Fibroblast of villous mesenchyme (primary cell): Measurements from ENCODE around the gene DCAF8. TPM values are rescaled to one million over a fixed set of nuclear protein-coding genes. Genes with fewer than 3 reads are reported as not detected.

Source experiments
- DNase-seq: peaks from one replicate; pipeline ENCODE4 v3.0.0-alpha.2; 2010; ENCODE audit warnings: low read depth
- H3K4me3 ChIP-seq: 2 replicates; pipeline ENCODE4 v1.5.1; 2011; ENCODE audit warnings: low read depth, mild to moderate bottlenecking, low read length
- total RNA-seq: library from RNA; depleted of rRNA; stranded (reverse); fragments of >200 nt; gene quantifications from 2 replicates; pipeline ENCODE4 v1.2.3, GENCODE V29; 2012
- TF ChIP-seq, protein P1 (sequence below): IDR thresholded peaks from 2 replicates; pipeline ENCODE4 v1.5.1; 2012; ENCODE audit warnings: low read depth, mild to moderate bottlenecking, low read length; ENCODE audit not compliant: insufficient read depth

The DCAF8 gene
- total RNA-seq, 1 donor, result 75.1 TPM

DNA sequence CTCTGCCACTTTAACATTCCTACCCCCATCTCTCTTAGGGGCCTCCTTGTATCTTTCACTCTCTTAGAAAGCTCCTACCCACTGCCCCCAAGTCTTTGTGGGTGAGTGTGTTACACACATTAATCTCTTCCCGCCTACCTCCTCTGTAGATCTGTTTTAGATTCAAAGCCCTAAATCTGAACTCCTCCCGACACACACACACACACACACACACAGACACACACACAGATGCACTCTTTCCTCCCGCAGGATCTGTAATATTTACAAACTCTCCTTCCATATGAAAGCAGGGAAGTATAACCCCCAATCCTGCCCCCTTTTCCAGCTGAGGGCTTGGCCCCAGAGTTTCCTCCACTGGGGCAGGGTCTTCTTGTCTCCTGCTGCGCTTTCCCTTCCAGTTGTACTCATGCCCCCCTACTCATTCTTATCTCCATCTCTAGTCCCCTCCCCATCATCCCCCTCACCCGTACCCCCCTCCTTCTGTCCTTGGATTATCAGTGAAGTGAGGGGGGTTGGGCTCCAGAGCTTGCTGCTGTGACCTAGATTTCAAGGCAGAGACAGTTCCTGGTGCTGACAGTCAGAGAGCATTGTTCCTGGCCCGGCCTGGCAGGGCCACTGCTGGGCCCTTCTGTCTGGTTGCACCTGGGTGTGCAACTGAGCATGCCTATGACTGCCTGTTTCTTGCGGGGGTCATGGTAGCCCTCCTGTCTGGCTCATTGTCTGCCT lies 52.9 kb downstream of the DCAF8 start:
- no peak for DNase-seq
- TF ChIP-seq, protein P1, sequence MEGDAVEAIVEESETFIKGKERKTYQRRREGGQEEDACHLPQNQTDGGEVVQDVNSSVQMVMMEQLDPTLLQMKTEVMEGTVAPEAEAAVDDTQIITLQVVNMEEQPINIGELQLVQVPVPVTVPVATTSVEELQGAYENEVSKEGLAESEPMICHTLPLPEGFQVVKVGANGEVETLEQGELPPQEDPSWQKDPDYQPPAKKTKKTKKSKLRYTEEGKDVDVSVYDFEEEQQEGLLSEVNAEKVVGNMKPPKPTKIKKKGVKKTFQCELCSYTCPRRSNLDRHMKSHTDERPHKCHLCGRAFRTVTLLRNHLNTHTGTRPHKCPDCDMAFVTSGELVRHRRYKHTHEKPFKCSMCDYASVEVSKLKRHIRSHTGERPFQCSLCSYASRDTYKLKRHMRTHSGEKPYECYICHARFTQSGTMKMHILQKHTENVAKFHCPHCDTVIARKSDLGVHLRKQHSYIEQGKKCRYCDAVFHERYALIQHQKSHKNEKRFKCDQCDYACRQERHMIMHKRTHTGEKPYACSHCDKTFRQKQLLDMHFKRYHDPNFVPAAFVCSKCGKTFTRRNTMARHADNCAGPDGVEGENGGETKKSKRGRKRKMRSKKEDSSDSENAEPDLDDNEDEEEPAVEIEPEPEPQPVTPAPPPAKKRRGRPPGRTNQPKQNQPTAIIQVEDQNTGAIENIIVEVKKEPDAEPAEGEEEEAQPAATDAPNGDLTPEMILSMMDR, result no peak
- no peak overlapping the region for H3K4me3 ChIP-seq

DNA sequence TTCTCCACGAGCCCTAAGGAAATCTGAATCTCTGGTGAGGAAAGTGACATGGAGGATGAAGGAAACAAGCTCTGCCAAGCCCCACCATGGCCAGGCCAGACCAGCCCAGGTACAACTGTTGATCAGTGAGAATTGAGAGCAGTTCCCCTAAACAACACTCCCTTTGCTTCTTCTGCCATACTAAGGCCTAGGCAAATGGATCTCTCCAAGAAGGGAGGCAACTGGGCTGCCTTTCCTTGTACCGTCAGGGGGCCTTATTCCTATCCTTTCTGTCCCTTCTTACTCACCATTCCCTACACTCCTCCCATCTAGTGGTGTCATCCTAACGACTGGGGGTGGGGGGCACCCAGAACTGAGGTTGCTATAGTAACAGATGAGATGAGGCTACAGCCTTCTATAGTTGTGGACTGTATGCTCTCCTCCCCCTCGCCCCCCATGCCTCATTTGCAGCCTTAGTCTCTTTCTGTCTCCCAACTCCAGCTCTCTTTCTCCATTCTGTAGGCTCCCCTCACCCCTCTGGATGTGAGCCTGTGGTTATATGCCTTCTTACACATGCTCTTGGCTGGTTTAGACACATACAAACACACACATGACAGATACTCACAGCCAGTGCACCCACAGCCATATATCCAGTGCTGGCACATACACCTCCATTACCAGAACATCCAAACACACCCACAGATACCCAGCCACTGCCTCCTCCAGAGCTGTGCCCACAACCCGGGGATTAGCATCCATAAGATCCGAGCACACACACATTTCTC lies 53.6 kb downstream of the DCAF8 start:
- TF ChIP-seq, protein P1, result no peak
- H3K4me3 ChIP-seq, result no peak overlapping the region
- no peak for DNase-seq

DNA sequence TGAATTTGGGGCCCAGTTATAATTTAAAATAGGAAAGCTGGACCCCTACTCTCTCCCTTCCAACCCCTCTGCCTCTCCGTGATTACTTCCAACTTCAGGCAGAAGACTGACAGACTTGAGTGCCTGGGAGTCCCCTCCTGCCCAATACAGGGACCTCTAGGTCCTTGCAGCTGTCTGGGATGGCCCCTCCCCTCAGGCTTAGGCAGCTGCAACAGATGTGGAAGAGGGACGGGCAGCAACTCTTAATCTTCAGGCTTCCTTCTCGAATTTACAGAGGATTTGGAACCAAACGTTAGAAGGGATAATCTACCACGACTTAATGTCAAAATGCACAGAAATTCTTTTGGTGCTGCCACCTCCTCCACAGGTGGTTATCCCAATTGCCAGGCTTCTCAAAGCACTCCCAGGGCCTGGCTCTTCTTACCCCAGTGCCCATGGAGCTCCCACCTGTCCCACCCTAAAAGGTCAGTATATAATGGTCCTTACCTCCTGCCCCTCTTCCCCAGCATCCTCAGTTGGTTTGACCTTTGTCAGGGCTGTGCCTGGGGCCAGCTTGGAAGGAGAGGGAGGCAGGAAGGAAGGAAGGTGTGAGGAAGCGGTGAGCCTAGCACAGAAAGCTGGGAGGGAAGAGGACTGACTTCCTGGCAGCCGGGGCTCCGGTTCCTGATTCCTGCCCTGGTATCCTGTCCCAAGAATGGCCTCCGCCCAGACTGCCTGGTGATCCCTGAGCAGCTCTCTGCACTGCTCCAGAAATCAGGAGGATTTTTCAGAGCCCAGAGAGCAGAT lies 54.4 kb downstream of the DCAF8 start:
- TF ChIP-seq, protein P1, result no peak
- DNase-seq, result peak; percentile 16
- H3K4me3 ChIP-seq, result no peak overlapping the region

DNA sequence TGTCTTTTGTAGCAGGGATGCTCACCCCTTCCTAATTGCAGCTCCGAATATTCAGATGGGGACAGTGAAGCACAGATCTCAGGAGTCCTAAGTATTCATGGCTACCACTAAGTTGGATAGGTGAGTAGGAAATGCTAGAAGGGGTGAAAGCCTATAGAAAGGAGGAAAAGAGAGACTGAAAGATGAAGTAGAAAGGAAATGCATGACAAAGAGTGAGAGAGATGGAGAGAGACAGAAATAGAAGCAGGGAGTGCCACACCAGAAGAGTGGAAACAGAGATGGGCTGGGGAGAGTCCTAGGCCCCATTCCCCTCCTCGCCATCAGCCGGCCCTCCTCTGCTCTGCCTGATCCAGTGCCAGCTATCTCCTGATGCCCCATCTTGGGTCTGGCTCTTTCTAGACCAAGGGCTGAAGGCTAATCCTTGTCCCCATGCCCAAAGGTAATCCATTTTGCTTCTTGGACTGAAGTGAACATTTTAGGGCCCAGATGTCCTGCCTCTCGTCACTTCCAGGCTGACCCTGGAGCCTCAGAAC lies 55.2 kb downstream of the DCAF8 start:
- TF ChIP-seq, protein P1, result no peak
- no peak for DNase-seq
- H3K4me3 ChIP-seq, result no peak overlapping the region

DNA sequence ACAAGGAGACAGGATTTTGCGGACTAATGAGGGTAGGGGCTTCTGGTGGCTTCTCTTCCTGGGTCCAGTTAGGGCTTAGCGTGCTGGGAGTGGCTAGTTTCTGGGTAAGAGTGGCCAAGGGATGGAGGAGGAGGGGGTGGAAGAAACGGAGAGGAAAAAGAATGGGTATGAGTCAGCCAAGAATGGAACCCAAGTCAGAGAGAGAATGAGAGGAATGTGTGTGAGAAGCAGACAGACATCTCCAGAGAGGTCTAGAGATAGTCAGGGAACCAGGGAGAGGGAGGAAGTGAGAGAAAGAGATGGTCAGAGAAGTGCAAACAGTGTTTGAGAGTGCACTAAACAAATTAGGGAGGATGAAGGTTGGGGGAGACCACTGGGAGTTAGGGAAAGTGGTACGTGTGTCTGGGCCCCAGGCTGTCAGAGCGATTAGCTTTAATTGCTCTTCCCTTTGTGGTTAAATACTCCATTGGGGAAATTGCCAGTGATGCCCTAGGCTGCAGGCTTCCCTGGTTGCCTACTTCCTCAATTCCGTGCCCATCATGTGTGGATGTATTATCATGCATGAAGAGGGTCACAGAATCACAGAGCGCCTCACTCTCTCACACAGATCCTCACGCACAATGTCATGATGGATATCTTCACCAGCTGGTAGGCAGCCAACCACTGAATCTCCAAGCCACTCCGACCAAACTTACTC lies 55.8 kb downstream of the DCAF8 start:
- DNase-seq, result peak; percentile 71
- peak overlapping the region; percentile 94 for H3K4me3 ChIP-seq
- TF ChIP-seq, protein P1, result no peak

DNA sequence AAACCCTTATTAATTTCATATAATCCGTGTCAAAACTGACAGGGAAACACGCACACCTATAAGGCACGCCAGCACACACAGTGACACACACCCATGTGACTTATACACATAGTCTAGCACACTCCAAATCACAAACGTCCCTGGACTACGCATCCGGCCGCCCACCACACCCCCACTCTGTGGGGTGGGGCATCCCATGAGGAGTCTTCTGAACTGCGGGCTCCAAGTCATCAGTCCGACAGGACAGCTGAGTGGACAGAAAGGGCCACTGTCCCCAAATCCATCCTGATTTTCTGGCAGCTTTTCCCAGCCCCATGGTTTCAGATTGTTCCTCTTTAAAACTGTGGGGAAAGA lies 56.3 kb downstream of the DCAF8 start:
- H3K4me3 ChIP-seq, result peak overlapping the region; percentile 94
- peak; percentile 38 for DNase-seq
- TF ChIP-seq, protein P1, result no peak
